Right renal pelvis (tissue), 4 donors: Measurements from ENCODE around the gene FKBP15. TPM values are rescaled to one million over a fixed set of nuclear protein-coding genes. Genes with fewer than 3 reads are reported as not detected.

ENCODE experiments used
- polyA plus RNA-seq, 4 donors: library from polyadenylated mRNA; unstranded; fragments of 120-200 nt; gene quantifications; one replicate each; pipeline ENCODE4 v1.2.1, GENCODE V29; 2013; ENCODE audit not compliant: insufficient read length in 4 of 4

Gene FKBP15
- polyA plus RNA-seq, 4 donors, result 26.1 to 30.0 (median 29.7) TPM

Other genes with a start within 250 kb of the FKBP15 start
- gene ZNF883, start 209.1 kb downstream of the FKBP15 start, polyA plus RNA-seq, result 10 to 100 TPM in 2 of 4 donors, 1 to 10 TPM in 2; 8.1 to 13.0 (median 10.2) TPM
- gene ZFP37, start 164.6 kb downstream of the FKBP15 start, polyA plus RNA-seq, result 10 to 100 TPM in 3 of 4 donors, 1 to 10 TPM in 1; 9.3 to 15.5 (median 13.8) TPM
- gene SLC31A2, start 70.3 kb downstream of the FKBP15 start, polyA plus RNA-seq, result 1 to 10 TPM; 2.6 to 5.3 (median 4.0) TPM
- 10 to 100 TPM; 25.5 to 29.6 (median 26.6) TPM for gene SLC31A1, start 267 bp upstream of the FKBP15 start, polyA plus RNA-seq
- gene CDC26, start 54.3 kb upstream of the FKBP15 start, polyA plus RNA-seq, result 10 to 100 TPM; 37.7 to 44.5 (median 43.4) TPM
- gene PRPF4, start 54.4 kb upstream of the FKBP15 start, polyA plus RNA-seq, result 10 to 100 TPM; 36.6 to 41.3 (median 38.7) TPM
- gene RNF183, start 82.1 kb upstream of the FKBP15 start, polyA plus RNA-seq, result 1 to 10 TPM; 4.9 to 7.5 (median 6.3) TPM
- 1 to 10 TPM; 6.2 to 8.4 (median 7.3) TPM for gene WDR31, start 119.0 kb upstream of the FKBP15 start, polyA plus RNA-seq
- gene BSPRY, start 128.3 kb upstream of the FKBP15 start, polyA plus RNA-seq, result 10 to 100 TPM in 2 of 4 donors, 1 to 10 TPM in 2; 9.2 to 10.3 (median 9.9) TPM
- gene HDHD3, start 155.7 kb upstream of the FKBP15 start, polyA plus RNA-seq, result 10 to 100 TPM; 30.3 to 40.3 (median 35.5) TPM
- gene ALAD, start 180.0 kb upstream of the FKBP15 start, polyA plus RNA-seq, result 10 to 100 TPM; 41.6 to 46.7 (median 43.5) TPM
- gene POLE3, start 189.4 kb upstream of the FKBP15 start, polyA plus RNA-seq, result 10 to 100 TPM; 65.4 to 72.9 (median 69.2) TPM
- under 1 TPM; 0.47 to 0.99 (median 0.81) TPM for gene C9orf43, start 189.5 kb upstream of the FKBP15 start, polyA plus RNA-seq
- gene RGS3, start 242.4 kb upstream of the FKBP15 start, polyA plus RNA-seq, result 10 to 100 TPM; 43.4 to 49.3 (median 45.9) TPM